Ishikawa (cell line): Measurements from ENCODE around the gene NUP43.

Experiments used
- CREB1 ChIP-seq: IDR thresholded peaks from 2 replicates; pipeline ENCODE4 v1.6.1; 2012; ENCODE audit warnings: low read depth
- EP300 ChIP-seq: IDR thresholded peaks from 2 replicates; pipeline ENCODE4 v1.6.1; 2012; ENCODE audit warnings: borderline replicate concordance
- MAX ChIP-seq: IDR thresholded peaks from 2 replicates; pipeline ENCODE4 v1.6.1; 2012
- RAD21 ChIP-seq: IDR thresholded peaks from 2 replicates; pipeline ENCODE4 v1.6.1; 2012; ENCODE audit warnings: low read depth
- TCF12 ChIP-seq: IDR thresholded peaks from 2 replicates; pipeline ENCODE4 v1.6.1; 2012; ENCODE audit warnings: low read depth
- TEAD4 ChIP-seq: IDR thresholded peaks from 2 replicates; pipeline ENCODE4 v1.6.1; 2012
- YY1 ChIP-seq: IDR thresholded peaks from 2 replicates; pipeline ENCODE4 v1.6.1; 2012; ENCODE audit warnings: low read depth
- TF ChIP-seq, protein P1 (sequence below): IDR thresholded peaks from 2 replicates; pipeline ENCODE4 v1.6.1; 2012; ENCODE audit warnings: low read depth, mild to moderate bottlenecking

DNA sequence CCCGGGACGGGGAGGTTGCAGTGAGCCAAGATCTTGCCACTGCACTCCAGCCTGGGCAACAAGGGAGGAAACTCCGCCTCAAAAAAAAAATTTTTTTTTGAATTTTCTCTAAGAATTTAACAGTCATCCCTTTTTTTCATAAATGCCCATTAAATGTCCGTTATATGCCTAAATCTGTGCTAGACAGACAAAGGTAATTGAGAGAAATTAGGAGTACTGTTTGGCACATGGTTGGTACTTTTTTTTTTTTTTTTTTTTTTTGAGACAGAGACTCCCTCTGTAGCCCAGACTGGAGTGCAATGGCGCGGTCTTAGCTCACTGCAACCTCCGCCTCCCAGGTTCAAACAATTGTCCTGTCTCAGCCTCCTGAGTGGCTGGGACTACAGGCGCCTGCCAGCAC lies 4.9 kb upstream of the NUP43 start:
- TF ChIP-seq RAD21 (no peak), EP300 (no peak), MAX (no peak), CREB1 (no peak), YY1 (no peak), TCF12 (no peak), TEAD4 (no peak)
- TF ChIP-seq, protein P1, sequence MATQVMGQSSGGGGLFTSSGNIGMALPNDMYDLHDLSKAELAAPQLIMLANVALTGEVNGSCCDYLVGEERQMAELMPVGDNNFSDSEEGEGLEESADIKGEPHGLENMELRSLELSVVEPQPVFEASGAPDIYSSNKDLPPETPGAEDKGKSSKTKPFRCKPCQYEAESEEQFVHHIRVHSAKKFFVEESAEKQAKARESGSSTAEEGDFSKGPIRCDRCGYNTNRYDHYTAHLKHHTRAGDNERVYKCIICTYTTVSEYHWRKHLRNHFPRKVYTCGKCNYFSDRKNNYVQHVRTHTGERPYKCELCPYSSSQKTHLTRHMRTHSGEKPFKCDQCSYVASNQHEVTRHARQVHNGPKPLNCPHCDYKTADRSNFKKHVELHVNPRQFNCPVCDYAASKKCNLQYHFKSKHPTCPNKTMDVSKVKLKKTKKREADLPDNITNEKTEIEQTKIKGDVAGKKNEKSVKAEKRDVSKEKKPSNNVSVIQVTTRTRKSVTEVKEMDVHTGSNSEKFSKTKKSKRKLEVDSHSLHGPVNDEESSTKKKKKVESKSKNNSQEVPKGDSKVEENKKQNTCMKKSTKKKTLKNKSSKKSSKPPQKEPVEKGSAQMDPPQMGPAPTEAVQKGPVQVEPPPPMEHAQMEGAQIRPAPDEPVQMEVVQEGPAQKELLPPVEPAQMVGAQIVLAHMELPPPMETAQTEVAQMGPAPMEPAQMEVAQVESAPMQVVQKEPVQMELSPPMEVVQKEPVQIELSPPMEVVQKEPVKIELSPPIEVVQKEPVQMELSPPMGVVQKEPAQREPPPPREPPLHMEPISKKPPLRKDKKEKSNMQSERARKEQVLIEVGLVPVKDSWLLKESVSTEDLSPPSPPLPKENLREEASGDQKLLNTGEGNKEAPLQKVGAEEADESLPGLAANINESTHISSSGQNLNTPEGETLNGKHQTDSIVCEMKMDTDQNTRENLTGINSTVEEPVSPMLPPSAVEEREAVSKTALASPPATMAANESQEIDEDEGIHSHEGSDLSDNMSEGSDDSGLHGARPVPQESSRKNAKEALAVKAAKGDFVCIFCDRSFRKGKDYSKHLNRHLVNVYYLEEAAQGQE: no peak
